MV-4-11 (cell line): ENCODE measurements around the gene NQO1.

Source experiments
- DNase-seq: peaks from one replicate; lab custom pipeline; 2025; lab: John Stamatoyannopoulos, UW

Gene NQO1

DNA sequence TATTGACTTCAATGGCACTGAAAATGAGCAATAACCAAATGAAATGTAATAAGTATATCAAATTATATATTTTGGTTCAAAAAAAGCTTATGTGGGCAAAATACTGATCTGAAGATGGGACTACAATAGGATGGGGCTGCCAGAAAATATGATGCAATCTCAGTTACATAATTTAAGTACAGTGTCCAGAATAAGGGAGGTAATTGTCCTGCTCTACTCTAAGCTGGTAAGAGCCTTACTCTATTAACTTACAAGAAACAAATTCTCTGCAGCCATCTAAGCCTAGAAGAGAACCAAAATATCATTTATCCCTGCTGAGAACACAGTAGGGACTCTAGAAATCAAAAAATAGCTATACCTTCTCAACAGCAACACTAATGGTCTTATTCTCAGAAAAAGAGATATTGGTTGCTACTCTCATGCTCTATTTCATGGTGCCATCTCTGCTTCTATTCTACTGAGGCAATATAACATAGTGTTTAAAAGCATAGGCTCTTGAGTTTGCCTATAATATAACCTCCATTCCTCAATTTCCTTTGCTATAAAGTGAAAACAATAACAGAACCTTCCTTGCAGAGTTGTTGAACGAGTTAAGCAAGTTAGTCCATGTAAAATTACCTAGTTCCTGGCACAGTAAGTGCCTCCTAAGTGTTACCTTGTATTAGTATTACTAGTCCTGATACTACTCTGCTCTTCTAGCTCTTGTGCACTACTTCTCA, 19.9 kb downstream of the NQO1 start:
- DNase-seq: peak; percentile 9

DNA sequence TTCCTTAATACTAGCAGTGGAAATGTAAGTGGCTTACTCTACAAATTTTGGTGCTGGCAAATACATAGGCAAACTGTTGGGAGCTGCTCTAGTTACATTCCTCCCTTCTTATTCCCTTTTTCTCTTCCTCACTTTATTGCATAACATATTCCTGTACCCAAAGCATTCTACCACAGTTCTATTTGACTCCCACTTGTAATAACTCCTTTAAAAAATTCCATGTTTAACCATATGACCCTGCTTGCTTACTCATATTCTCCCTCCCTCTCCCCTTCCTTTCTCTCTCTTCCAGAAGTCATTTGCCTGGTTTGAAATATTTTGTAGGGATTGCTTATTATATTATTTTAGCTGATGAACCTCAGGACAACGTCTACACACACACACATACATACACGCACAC, 22.7 kb downstream of the NQO1 start:
- DNase-seq: no peak

DNA sequence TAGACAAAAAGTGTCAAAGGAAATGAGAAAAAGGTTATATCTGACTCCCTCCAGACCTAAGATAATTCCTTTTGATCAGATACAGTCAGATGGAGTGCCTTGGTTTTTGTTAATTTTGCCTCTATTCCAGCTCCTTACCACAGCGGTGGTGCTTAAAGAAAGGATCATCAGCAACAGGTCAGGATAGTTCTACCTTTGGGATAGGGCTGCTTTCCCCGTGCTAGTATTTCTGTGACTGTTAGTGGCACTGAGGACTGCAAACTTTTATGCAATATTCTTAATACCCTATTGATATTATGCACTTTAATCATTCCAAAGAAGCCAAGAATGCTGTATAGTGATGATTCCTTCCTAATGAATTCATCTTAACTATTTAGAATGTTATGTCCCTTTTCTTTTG, 24.5 kb downstream of the NQO1 start:
- DNase-seq: no peak

DNA sequence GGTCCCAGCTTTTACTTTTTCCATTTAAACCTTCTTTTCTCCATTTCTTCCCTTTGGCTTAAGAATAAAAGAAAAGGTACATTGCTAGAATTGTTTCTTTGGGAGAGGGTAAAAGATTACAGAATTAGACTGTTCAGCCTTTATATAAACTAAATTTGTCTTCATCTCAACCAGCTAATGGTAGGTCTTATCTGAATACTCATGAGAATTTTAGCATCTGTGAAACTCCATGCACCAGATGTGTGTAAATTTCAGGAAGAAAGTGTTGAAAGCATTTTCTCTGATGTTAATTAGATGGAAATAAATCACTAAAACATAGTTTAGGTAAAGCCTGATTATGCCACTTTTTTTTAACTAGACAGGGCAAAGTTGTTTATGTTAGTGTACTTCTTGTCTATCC, 24.9 kb downstream of the NQO1 start:
- DNase-seq: no peak

DNA sequence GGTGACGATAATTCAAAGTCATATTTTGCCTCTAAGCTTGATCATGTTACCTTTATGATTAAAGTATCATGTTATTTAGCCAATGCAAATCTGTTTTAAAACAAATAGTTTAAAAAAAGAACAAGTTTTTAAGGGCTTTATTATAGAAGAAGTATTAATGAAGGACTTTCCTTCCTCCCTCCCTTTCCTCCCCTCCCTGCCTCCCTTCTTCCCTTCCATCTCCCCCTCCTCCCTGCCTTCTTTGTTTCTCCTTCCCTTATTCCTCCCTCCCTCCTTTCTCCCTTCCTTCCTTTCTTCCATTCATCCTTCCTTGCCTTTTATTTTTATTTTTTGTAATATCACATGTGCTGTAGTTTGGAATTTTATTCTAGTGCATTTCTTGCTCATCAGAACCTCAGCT, 26.4 kb downstream of the NQO1 start:
- DNase-seq: no peak

DNA sequence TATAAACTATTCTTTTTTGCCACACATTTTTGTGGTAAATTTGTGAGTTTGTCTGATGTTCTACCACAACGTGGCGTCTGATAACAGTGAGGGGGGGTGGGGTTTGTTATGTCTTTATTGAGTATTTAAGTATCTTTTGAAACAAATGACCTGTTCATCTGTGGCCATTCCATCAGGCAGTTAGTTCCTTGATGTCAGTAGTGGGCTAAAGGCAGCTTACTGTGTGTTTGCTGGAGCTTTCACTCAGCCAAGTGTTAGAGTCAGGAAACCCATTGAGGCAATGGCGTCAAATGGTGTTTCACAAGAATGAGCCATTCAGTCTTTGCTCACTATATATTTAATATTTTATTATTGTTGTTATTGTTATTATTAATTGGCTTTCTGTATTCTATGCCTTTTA, 28.0 kb downstream of the NQO1 start:
- DNase-seq: no peak

DNA sequence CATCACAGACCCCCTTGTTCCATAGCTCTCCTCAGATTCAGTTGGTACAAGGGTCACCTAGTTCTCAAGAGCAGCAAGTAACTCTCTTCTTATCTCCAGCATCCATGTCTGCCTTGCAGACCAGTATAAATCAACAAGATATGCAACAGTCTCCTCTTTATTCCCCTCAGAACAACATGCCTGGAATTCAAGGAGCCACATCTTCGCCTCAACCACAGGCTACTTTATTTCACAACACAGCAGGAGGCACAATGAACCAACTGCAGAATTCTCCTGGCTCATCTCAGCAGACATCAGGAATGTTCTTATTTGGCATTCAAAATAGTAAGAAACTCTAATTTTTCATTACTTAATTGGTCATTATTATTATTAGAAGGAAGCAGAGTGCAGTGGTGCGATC, 32.4 kb downstream of the NQO1 start:
- no peak for DNase-seq

DNA sequence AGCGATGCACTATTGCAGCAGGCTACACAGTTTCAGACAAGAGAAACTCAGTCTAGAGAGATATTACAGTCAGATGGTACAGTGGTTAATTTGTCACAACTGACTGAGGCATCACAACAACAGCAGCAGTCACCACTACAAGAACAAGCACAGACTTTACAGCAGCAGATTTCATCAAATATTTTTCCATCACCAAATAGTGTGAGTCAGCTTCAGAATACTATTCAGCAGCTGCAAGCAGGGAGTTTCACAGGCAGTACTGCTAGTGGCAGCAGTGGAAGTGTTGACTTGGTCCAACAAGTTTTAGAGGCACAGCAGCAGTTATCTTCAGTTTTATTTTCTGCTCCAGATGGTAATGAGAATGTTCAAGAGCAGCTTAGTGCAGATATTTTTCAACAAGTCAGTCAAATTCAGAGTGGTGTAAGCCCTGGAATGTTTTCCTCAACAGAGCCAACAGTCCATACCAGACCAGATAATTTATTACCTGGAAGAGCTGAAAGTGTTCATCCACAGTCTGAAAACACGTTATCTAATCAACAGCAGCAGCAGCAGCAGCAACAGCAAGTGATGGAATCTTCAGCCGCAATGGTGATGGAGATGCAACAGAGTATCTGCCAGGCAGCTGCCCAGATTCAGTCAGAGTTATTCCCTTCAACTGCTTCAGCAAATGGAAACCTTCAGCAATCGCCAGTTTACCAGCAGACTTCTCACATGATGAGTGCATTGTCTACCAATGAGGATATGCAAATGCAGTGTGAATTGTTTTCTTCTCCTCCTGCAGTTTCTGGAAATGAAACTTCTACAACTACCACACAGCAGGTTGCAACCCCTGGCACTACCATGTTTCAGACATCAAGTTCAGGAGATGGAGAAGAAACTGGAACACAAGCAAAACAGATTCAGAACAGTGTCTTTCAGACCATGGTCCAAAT, 34.1 kb downstream of the NQO1 start:
- DNase-seq: peak; percentile 2

DNA sequence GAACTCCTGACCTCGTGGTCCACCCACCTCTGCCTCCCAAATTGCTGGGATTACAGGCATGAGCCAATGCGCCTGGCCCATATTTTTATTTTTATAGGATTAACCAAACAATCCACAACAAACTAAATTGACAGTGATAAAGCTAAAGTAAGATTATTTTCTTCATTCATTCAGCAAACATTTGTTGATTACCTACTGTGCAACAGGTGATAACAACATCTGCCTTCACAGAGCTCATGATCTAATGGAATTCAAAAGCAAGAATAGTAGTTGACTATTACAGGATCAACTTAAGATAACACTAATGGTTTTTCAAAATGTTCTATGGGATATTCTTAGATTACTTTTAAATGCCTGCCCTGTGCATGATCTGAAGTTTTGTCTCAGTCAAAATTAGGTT, 37.8 kb downstream of the NQO1 start:
- DNase-seq: no peak

DNA sequence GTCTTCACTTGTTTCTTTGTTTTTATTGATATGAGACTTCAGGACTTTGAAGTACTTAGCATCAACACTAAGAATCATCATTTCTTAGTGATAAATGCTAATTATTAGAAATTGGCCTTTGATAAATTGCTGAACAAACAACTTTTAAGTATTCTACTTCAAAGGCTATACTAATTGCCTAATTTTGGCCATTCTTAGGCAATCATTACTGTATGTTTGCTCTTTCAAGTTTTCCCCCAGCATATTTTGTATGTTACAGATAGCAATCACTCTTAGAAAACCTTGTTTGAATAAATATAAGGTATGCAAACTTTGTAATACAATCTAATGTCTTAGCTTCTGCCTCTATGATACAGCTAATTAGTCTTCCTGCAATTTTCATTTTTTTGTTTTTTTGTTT, 46.0 kb downstream of the NQO1 start:
- no peak for DNase-seq

DNA sequence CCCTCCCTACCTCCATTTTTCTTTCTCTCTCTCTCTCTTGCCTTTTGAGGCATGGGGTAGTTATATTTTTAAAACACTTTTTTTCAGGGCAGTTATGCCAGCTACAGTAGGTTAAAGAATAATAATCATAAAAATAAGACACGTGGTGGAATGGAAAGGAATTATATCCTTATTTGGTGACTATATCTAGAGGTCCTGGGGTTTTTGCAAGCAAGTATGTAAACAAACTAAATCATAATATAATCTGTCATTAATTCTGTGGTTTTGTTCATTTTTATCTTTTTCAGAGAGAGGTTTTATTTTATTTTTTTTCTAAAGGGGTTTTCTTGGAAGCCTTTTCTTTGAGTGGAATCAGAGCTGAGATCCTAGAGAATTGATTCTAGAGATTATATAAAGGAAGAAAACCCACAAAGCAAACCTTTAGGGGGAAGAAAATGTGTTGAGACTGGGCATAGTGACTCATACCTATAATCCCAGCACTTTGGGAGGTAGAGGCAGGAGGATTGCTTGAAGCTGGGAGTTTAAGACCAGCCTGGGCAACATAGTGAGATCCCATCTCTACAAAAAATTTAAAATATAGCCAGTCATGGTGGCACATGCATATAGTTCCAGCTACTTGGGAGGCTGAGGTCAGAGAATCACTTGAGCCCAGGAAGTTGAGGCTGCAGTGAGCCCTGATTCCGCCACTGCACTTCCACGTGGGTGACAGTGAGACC, 53.2 kb downstream of the NQO1 start:
- DNase-seq: no peak

DNA sequence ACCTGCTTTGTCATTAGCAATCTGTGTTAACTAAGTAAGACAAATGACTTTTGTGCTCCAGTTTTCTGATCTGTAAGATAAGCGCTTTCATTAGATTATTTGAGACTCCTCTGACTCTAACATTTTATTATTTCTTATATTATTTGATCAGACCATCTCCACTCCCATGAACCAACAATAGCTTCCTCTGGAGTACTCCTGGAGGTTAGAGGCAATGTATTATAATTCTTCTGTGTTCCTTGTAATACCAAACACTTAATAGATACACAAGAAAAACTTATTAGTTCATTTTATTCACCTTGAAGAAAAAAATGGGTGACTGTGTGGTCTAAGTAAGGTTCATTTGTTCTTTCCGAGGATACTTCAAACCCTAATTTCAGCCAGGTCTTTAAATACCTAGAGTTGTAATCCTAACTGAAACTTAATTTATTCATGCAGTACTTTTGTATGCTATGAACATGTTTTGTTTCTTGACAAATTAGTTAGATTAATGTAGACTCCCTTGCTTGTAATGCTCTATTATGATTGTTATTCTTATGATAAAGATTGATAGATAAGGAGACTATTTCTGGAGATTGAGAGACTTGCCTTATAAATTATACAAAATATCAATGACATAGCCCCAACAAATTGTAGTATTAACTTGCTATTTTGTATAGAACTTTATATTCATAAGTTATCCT, 53.9 kb downstream of the NQO1 start:
- no peak for DNase-seq

DNA sequence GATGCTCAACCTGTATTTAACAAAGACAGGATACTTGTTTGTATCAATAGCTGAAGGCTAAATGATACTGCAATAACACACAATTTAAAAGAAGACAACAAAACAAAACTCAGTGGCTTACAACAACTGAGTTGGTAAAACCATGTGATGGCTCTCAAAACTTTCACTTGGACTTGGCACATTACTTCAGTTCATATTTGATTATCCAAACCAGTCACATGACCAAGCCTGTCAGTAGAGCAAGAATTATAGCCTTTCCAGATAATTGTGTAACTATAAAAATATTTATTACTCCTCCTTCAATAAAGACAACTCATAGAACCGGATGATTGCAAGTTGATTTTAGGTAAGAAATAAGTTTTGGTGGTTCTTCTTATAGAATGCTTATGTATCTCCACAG, 56.8 kb downstream of the NQO1 start:
- no peak for DNase-seq

DNA sequence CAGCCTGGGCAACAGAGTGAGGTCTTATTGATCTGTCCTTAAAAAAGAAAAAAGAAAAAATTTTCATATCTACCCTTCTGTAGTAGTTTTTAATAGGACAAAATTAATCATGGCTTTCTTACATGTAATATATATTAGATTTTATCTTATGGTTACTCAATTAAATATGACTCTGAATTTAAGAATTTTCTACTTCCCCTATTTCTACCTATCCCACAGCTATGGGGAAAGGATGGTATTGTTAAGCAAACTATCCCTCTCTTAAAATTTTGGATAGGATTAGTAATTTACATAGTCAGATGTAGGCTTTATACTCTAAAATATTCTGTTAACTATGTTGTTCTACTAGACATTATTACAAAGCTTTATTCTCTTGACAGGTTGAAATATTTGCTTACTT, 62.5 kb downstream of the NQO1 start:
- DNase-seq: no peak

DNA sequence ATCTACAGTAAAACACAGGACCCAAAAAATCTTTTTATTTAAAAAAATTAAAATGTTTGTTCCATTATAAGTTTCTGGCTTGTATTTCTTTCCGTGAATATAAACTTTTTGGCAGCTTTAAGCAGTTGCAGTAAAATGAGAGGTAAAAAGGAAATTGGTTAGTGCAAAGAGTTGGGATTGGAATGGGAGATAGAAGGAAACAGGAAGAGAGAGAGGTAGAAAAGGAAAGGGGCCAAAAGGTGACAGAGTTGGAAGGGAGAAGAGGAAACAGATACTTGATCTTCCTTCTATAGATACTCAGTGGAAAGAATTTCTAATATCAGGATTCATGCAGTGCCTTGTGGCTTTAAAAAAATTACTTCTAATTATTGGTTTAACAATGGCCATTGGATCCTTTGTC, 63.5 kb downstream of the NQO1 start:
- no peak for DNase-seq

DNA sequence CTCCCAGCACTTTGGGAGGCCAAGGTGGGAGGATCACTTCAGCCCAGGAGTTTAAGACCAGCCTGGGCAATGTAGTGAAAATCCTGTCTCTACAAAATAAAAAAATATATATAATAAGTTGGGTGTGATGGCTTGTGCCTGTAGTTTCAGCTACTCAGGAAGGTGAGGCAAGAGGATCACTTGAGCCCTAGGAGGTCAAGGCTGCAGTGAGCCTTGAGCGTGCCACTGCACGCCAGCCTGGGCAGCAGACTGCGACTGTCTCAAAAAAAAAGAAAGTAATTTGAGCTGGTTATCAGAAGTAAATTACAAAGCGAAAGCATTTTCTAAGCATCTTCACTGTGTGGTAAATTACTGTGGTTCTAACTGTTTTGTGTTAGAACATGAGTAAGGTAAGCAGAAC, 66.2 kb downstream of the NQO1 start:
- no peak for DNase-seq
